HG03457 (cell line): ENCODE data around the gene AFAP1L2.

Source experiments
- ATAC-seq: cut with Tn5 transposase; IDR thresholded peaks from one replicate; pipeline ENCODE4 v1.9.1; 2021; ENCODE audit warnings: moderate number of reproducible peaks; ENCODE audit not compliant: unreplicated experiment

The AFAP1L2 gene

GRCh38 chr10:114295393-114295792 is 108.9 kb downstream of the AFAP1L2 start:
- no peak for ATAC-seq

GRCh38 chr10:114294549-114294948 is 109.8 kb downstream of the AFAP1L2 start:
- ATAC-seq: no peak

- ATAC-seq: no peak
Measured at GRCh38 chr10:114293075-114293474, 111.2 kb downstream of the AFAP1L2 start.

- ATAC-seq: no peak
Measured at GRCh38 chr10:114291516-114291915, 112.8 kb downstream of the AFAP1L2 start.

GRCh38 chr10:114291076-114291475 is 113.2 kb downstream of the AFAP1L2 start:
- no peak for ATAC-seq

GRCh38 chr10:114290038-114290437 is 114.3 kb downstream of the AFAP1L2 start:
- no peak for ATAC-seq

GRCh38 chr10:114289096-114289436 is 115.2 kb downstream of the AFAP1L2 start:
- no peak for ATAC-seq

GRCh38 chr10:114288424-114289095 is 115.7 kb downstream of the AFAP1L2 start:
- ATAC-seq: no peak

GRCh38 chr10:114286921-114287320 is 117.4 kb downstream of the AFAP1L2 start:
- ATAC-seq: no peak

GRCh38 chr10:114285961-114286441 is 118.3 kb downstream of the AFAP1L2 start:
- no peak for ATAC-seq

GRCh38 chr10:114284346-114285071 is 119.8 kb downstream of the AFAP1L2 start:
- no peak for ATAC-seq

GRCh38 chr10:114283535-114284234 is 120.6 kb downstream of the AFAP1L2 start:
- no peak for ATAC-seq

GRCh38 chr10:114283091-114283490 is 121.2 kb downstream of the AFAP1L2 start:
- no peak for ATAC-seq

GRCh38 chr10:114282526-114282925 is 121.8 kb downstream of the AFAP1L2 start:
- no peak for ATAC-seq

- no peak for ATAC-seq
Measured at GRCh38 chr10:114281461-114281860, 122.8 kb downstream of the AFAP1L2 start.

- no peak for ATAC-seq
Measured at GRCh38 chr10:114281006-114281405, 123.3 kb downstream of the AFAP1L2 start.

GRCh38 chr10:114279901-114280644 is 124.2 kb downstream of the AFAP1L2 start:
- ATAC-seq: no peak

- no peak for ATAC-seq
Measured at GRCh38 chr10:114279289-114279688, 125.0 kb downstream of the AFAP1L2 start.

- no peak for ATAC-seq
Measured at GRCh38 chr10:114278884-114279191, 125.5 kb downstream of the AFAP1L2 start.

- ATAC-seq: no peak
Measured at GRCh38 chr10:114278140-114278883, 126.0 kb downstream of the AFAP1L2 start.

- no peak for ATAC-seq
Measured at GRCh38 chr10:114276671-114277070, 127.6 kb downstream of the AFAP1L2 start.
